Suppressor macrophage (primary cell): ENCODE data around the gene COMT.

Source experiments
- DNase-seq, 4 experiments: peaks; one replicate each; pipeline ENCODE4 v3.0.0-alpha.2; 2020 to 2022

The COMT gene

GRCh38 chr22:19958083-19959042 lies 16.8 kb downstream of the COMT start:
- DNase-seq, result no peak

- peak in 3 of 4 experiments; percentile 21 to 51 (median 27) for DNase-seq
These were observed 17.5 kb downstream of the COMT start for GRCh38 chr22:19959043-19959586.

GRCh38 chr22:19959587-19960490 lies 18.3 kb downstream of the COMT start:
- DNase-seq, result no peak

GRCh38 chr22:19960491-19961200 lies 19.1 kb downstream of the COMT start:
- DNase-seq, result no peak

- peak in 2 of 4 experiments; percentile 48 to 59 for DNase-seq
These were observed 19.6 kb downstream of the COMT start for GRCh38 chr22:19961201-19961580.

GRCh38 chr22:19961868-19962245 lies 20.3 kb downstream of the COMT start:
- no peak for DNase-seq

GRCh38 chr22:19962246-19962908 lies 20.8 kb downstream of the COMT start:
- peak; percentile 60 to 81 (median 74) for DNase-seq

- peak in 2 of 4 experiments; percentile 49 to 82 for DNase-seq
These were observed 21.6 kb downstream of the COMT start for GRCh38 chr22:19962909-19963806.

GRCh38 chr22:19963863-19964642 lies 22.5 kb downstream of the COMT start:
- DNase-seq, result no peak

- DNase-seq, result no peak
These were observed 23.3 kb downstream of the COMT start for GRCh38 chr22:19964701-19965386.

- peak in 1 of 4 experiments; percentile 29 for DNase-seq
These were observed 24.5 kb downstream of the COMT start for GRCh38 chr22:19965771-19966709.

GRCh38 chr22:19966908-19967750 lies 25.6 kb downstream of the COMT start:
- DNase-seq, result no peak

- no peak for DNase-seq
These were observed 26.4 kb downstream of the COMT start for GRCh38 chr22:19967850-19968449.

GRCh38 chr22:19968450-19968891 lies 26.9 kb downstream of the COMT start:
- no peak for DNase-seq

- DNase-seq, result no peak
These were observed 27.8 kb downstream of the COMT start for GRCh38 chr22:19969141-19969928.
